Measurements from ENCODE around the gene VWA3A.
"Not testable (repeated sequence)": the region's sequence is repeated elsewhere in the genome, so short reads cannot be mapped to it uniquely, and the experiment has no call there.

The VWA3A gene

GRCh38 chr16:22194707-22195444 is 102.5 kb downstream of the VWA3A start:
- no peak overlapping the region for H3K27ac ChIP-seq

GRCh38 chr16:22195445-22195694 is 103.0 kb downstream of the VWA3A start:
- no peak overlapping the region for H3K27ac ChIP-seq
- no peak for DNase-seq (ENCODE audit: low read depth, low spot score)

More at GRCh38 chr16:22194707-22195444, 102.5 kb downstream of the VWA3A start:
- DNase-seq (ENCODE audit: low read depth, low spot score), result no peak

- peak; percentile 37 for DNase-seq (ENCODE audit: low read depth, low spot score)
- peak overlapping the region; percentile 27 for H3K27ac ChIP-seq
These were observed 103.6 kb downstream of the VWA3A start for GRCh38 chr16:22195695-22196558.

- DNase-seq (ENCODE audit: low read depth, low spot score), result not testable (repeated sequence)
These were observed 104.3 kb downstream of the VWA3A start for GRCh38 chr16:22196559-22197168.

GRCh38 chr16:22198547-22199293 is 106.4 kb downstream of the VWA3A start:
- DNase-seq (ENCODE audit: low read depth, low spot score), result no peak
- peak overlapping the region; percentile 66 for H3K27ac ChIP-seq

More at GRCh38 chr16:22196559-22197168, 104.3 kb downstream of the VWA3A start:
- H3K27ac ChIP-seq, result not testable (repeated sequence)

- DNase-seq (ENCODE audit: low read depth, low spot score), result no peak
- H3K27ac ChIP-seq, result no peak overlapping the region
These were observed 109.9 kb downstream of the VWA3A start for GRCh38 chr16:22202261-22202637.

- H3K27ac ChIP-seq, result no peak overlapping the region
- DNase-seq (ENCODE audit: low read depth, low spot score), result no peak
These were observed 110.8 kb downstream of the VWA3A start for GRCh38 chr16:22203091-22203490.

GRCh38 chr16:22204091-22204655 is 111.8 kb downstream of the VWA3A start:
- no peak overlapping the region for H3K27ac ChIP-seq
- DNase-seq (ENCODE audit: low read depth, low spot score), result no peak

GRCh38 chr16:22205577-22206012 is 113.3 kb downstream of the VWA3A start:
- DNase-seq (ENCODE audit: low read depth, low spot score), result no peak
- H3K27ac ChIP-seq, result peak overlapping the region; percentile 65

GRCh38 chr16:22206013-22206841 is 113.9 kb downstream of the VWA3A start, which contains the start of gene EEF2K:
EEF2K (plus strand) TSS chr16:22206278; CDS start chr16:22225730, 19,452 bp downstream.
- peak within 1 kb of the TSS; percentile 65 for H3K27ac ChIP-seq

More at GRCh38 chr16:22206013-22206841, 113.9 kb downstream of the VWA3A start, which contains the start of gene EEF2K:
- DNase-seq (ENCODE audit: low read depth, low spot score), result peak; percentile 58

Measured in epithelial cell of prostate (primary cell).